Astrocyte (in vitro differentiated cells and primary cell): Measurements from ENCODE around the gene THEM5. TPM values are rescaled to one million over a fixed set of nuclear protein-coding genes. Genes with fewer than 3 reads are reported as not detected.

Source experiments
- DNase-seq: peaks from one replicate; pipeline ENCODE4 v3.0.0-alpha.2; 2010; ENCODE audit warnings: low read depth
- FAIRE-seq: peaks from 2 replicates; lab custom pipeline; 2011; peaks lifted over from hg19 to GRCh38; lab: Jason Lieb, UNC
- H2AFZ ChIP-seq: 2 replicates; pipeline ENCODE4 v1.6.0; 2012; ENCODE audit warnings: low read depth, low read length, inconsistent platforms
- H3K27ac ChIP-seq: 2 replicates; pipeline ENCODE4 v1.5.1; 2011; ENCODE audit warnings: low read depth, low read length, inconsistent platforms
- H3K27me3 ChIP-seq: 2 replicates; pipeline ENCODE4 v1.6.0; 2011; ENCODE audit warnings: low read length, inconsistent platforms; ENCODE audit not compliant: insufficient read depth
- H3K36me3 ChIP-seq: 2 replicates; pipeline ENCODE4 v1.5.1; 2011; ENCODE audit warnings: low read length, inconsistent platforms; ENCODE audit not compliant: insufficient read depth
- H3K4me1 ChIP-seq: 2 replicates; pipeline ENCODE4 v1.5.1; 2011; ENCODE audit warnings: low read length, inconsistent platforms; ENCODE audit not compliant: insufficient read depth
- H3K4me2 ChIP-seq: 2 replicates; pipeline ENCODE4 v1.6.0; 2012; ENCODE audit warnings: low read length, inconsistent platforms
- H3K4me3 ChIP-seq: 2 replicates; pipeline ENCODE4 v1.5.1; 2011; ENCODE audit warnings: low read depth, mild to moderate bottlenecking, low read length, inconsistent platforms; ENCODE audit not compliant: insufficient read depth
- H3K79me2 ChIP-seq: 2 replicates; pipeline ENCODE4 v1.6.0; 2012; ENCODE audit warnings: mild to moderate bottlenecking, low read length, inconsistent platforms; ENCODE audit not compliant: insufficient read depth
- H3K9ac ChIP-seq: 2 replicates; pipeline ENCODE4 v1.6.0; 2012; ENCODE audit warnings: mild to moderate bottlenecking, low read length, inconsistent platforms
- H3K9me3 ChIP-seq: 2 replicates; pipeline ENCODE4 v1.5.1; 2012; ENCODE audit warnings: low read depth, mild to moderate bottlenecking, low read length, inconsistent platforms; ENCODE audit not compliant: insufficient read depth
- H4K20me1 ChIP-seq: 2 replicates; pipeline ENCODE4 v1.6.0; 2012; ENCODE audit warnings: low read length, inconsistent platforms; ENCODE audit not compliant: insufficient read depth
- H3K27ac Mint-ChIP-seq: one replicate; pipeline ENCODE4 v1.8.0; 2021; ENCODE audit warnings: mild to moderate bottlenecking, mixed read lengths; ENCODE audit not compliant: unreplicated experiment
- H3K27me3 Mint-ChIP-seq: one replicate; pipeline ENCODE4 v1.8.0; 2021; ENCODE audit warnings: low read depth, mixed read lengths; ENCODE audit not compliant: unreplicated experiment
- H3K36me3 Mint-ChIP-seq: one replicate; pipeline ENCODE4 v1.8.0; 2021; ENCODE audit warnings: low read depth, mixed read lengths; ENCODE audit not compliant: unreplicated experiment
- H3K4me1 Mint-ChIP-seq: one replicate; pipeline ENCODE4 v1.8.0; 2021; ENCODE audit warnings: low read depth, mixed read lengths; ENCODE audit not compliant: unreplicated experiment
- H3K4me3 Mint-ChIP-seq: one replicate; pipeline ENCODE4 v1.8.0; 2021; ENCODE audit warnings: mild to moderate bottlenecking, moderate library complexity, mixed read lengths; ENCODE audit not compliant: unreplicated experiment
- H3K9me3 Mint-ChIP-seq: one replicate; pipeline ENCODE4 v1.8.0; 2021; ENCODE audit warnings: mild to moderate bottlenecking, mixed read lengths; ENCODE audit not compliant: unreplicated experiment
- EZH2 ChIP-seq: IDR thresholded peaks from 2 replicates; pipeline ENCODE4 v1.6.1; 2012; ENCODE audit warnings: mild to moderate bottlenecking, low read length, inconsistent platforms; ENCODE audit not compliant: insufficient read depth
- total RNA-seq: library from RNA; stranded (reverse); gene quantifications from 2 replicates; pipeline ENCODE4 v1.2.1, GENCODE V29; 2021
- TF ChIP-seq, protein P1 (sequence below): IDR thresholded peaks from 2 replicates; pipeline ENCODE4 v1.5.1; 2011; ENCODE audit warnings: low read depth, mild to moderate bottlenecking, inconsistent platforms, low read length, moderate library complexity; ENCODE audit not compliant: insufficient read depth

THEM5 gene
- total RNA-seq, 1 donor from 2014 or later, result not detected

DNA sequence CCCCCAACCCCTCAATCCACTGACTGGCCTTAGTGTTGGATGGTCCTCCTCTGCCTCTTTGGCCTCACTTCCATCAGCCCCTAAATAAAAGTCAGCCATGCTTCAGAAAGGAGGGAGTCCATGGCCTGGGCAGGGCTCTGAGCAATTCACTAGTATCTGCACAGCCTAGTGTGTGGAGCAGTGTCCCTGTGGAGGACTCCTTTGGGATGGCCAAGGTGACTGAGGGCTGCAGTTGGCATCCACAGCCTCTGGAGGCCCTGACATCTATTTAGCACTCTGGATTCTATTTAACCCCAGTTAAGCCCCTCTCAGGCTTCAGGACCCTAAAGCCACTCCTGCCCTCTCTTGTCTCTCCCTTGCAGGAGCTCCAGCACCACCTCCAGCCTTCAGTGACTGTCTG lies 3.6 kb downstream of the THEM5 start:
- H3K27me3 Mint-ChIP-seq, result peaks cover 42% of the 10 kb centered on the region
- Histone ChIP-seq H2AFZ (no peak overlapping the region), H3K27me3 (peaks cover 28% of the 10 kb centered on the region), H4K20me1 (no peaks in the 10 kb centered on the region), H3K36me3 (no peaks in the 10 kb centered on the region), H3K4me1 (peaks cover 7% of the 10 kb centered on the region), H3K4me2 (no peak overlapping the region), H3K27ac (no peak overlapping the region), H3K9ac (no peak overlapping the region), H3K4me3 (no peak overlapping the region), H3K79me2 (no peaks in the 10 kb centered on the region), H3K9me3 (no peaks in the 10 kb centered on the region)
- H3K9me3 Mint-ChIP-seq, result no peaks in the 10 kb centered on the region
- no peak overlapping the region for H3K27ac Mint-ChIP-seq
- TF ChIP-seq, protein P1, sequence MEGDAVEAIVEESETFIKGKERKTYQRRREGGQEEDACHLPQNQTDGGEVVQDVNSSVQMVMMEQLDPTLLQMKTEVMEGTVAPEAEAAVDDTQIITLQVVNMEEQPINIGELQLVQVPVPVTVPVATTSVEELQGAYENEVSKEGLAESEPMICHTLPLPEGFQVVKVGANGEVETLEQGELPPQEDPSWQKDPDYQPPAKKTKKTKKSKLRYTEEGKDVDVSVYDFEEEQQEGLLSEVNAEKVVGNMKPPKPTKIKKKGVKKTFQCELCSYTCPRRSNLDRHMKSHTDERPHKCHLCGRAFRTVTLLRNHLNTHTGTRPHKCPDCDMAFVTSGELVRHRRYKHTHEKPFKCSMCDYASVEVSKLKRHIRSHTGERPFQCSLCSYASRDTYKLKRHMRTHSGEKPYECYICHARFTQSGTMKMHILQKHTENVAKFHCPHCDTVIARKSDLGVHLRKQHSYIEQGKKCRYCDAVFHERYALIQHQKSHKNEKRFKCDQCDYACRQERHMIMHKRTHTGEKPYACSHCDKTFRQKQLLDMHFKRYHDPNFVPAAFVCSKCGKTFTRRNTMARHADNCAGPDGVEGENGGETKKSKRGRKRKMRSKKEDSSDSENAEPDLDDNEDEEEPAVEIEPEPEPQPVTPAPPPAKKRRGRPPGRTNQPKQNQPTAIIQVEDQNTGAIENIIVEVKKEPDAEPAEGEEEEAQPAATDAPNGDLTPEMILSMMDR, result no peak
- no peak for TF ChIP-seq EZH2
- FAIRE-seq, result no peak
- no peaks in the 10 kb centered on the region for H3K36me3 Mint-ChIP-seq
- DNase-seq, result no peak
- peaks cover 12% of the 10 kb centered on the region for H3K4me1 Mint-ChIP-seq
- no peak overlapping the region for H3K4me3 Mint-ChIP-seq

DNA sequence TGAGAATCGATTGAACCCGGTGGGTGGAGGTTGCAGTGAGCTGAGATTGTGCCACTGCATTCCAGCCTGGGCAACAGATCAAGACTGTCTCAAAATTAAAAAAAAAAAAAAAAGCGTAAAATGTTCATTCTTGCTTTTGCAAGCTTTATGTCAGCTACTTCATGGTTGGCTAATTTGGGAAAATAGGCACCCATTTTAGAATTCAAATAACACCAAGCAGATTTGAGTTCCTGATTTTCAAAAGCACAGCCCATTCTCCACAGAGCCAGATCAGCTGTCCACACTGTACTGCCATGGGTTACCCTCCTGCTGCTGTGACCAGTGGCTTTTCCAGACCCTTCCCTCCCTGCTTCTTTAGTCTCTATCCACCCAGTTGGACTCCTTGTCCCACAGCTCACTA lies 4.4 kb downstream of the THEM5 start:
- H3K9me3 ChIP-seq, result no peaks in the 10 kb centered on the region
- Mint-ChIP-seq H3K4me1 (peaks cover 12% of the 10 kb centered on the region), H3K9me3 (no peaks in the 10 kb centered on the region), H3K4me3 (no peak overlapping the region), H3K27me3 (peaks cover 47% of the 10 kb centered on the region), H3K27ac (no peak overlapping the region), H3K36me3 (no peaks in the 10 kb centered on the region)
- H3K9ac ChIP-seq, result no peak overlapping the region
- TF ChIP-seq EZH2, result no peak
- TF ChIP-seq, protein P1, result no peak
- no peaks in the 10 kb centered on the region for H4K20me1 ChIP-seq
- H3K4me1 ChIP-seq, result peaks cover 7% of the 10 kb centered on the region
- no peak overlapping the region for H3K4me3 ChIP-seq
- no peak overlapping the region for H3K27ac ChIP-seq
- H3K27me3 ChIP-seq, result peaks cover 28% of the 10 kb centered on the region
- FAIRE-seq (no peak), DNase-seq (no peak)
- no peaks in the 10 kb centered on the region for H3K36me3 ChIP-seq
- H3K4me2 ChIP-seq, result no peak overlapping the region
- no peak overlapping the region for H2AFZ ChIP-seq
- H3K79me2 ChIP-seq, result no peaks in the 10 kb centered on the region

DNA sequence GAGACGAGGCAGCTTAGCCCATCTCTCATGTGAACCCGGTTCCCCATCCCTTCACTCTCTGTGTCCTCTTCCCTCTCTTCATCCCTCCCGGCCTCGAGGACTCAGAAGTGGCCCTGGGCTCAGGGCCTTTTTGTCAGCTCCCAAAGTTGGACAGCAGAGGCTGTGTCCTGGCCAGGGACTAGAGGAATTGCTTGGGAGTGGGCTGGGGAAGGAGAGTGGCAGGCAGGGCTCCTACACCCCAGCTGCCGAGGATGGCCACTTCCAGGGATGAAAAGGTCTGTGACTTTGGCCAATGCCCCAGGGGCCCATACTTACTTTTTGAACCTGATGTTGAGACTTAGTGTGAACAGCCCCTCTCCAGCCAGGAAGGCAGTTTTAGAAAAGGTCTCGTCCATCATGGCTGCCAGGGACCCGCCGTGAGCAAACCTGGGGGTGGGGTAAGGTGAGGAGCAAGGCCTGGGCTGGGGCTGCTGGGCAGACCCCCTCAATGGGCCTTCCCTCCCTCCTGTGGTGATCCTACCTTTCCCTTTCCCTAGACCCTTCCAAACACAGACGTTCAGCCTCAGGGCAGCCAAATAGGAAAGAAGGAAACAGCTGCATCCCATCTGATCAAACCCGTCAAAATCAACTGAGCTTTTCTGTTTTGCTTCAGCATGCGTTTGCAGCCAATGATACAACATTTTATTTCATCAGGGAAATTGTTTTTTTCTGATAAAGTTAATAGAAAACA lies 5.5 kb downstream of the THEM5 start:
- H3K9ac ChIP-seq, result no peak overlapping the region
- Mint-ChIP-seq H3K36me3 (no peaks in the 10 kb centered on the region), H3K4me3 (no peak overlapping the region), H3K9me3 (no peaks in the 10 kb centered on the region), H3K27ac (no peak overlapping the region), H3K27me3 (peaks cover 45% of the 10 kb centered on the region), H3K4me1 (peaks cover 12% of the 10 kb centered on the region)
- no peak overlapping the region for H3K4me2 ChIP-seq
- TF ChIP-seq, protein P1, result no peak
- no peak for TF ChIP-seq EZH2
- DNase-seq, result no peak
- no peaks in the 10 kb centered on the region for H3K9me3 ChIP-seq
- no peak overlapping the region for H3K27ac ChIP-seq
- H3K27me3 ChIP-seq, result peaks cover 28% of the 10 kb centered on the region
- no peaks in the 10 kb centered on the region for H4K20me1 ChIP-seq
- peaks cover 7% of the 10 kb centered on the region for H3K4me1 ChIP-seq
- FAIRE-seq, result no peak
- no peak overlapping the region for H2AFZ ChIP-seq
- H3K36me3 ChIP-seq, result no peaks in the 10 kb centered on the region
- no peak overlapping the region for H3K4me3 ChIP-seq
- no peaks in the 10 kb centered on the region for H3K79me2 ChIP-seq
